Caco-2 (cell line): ENCODE results near the gene ANO3. TPM values are rescaled to one million over a fixed set of nuclear protein-coding genes. Genes with fewer than 3 reads are reported as not detected.

Experiments
- BruUV-seq: library from RNA; stranded (reverse); fragments of 400-500 nt; replicated peaks from 2 replicates; lab custom pipeline; 2021; lab: Mats Ljungman, UMichigan
- CTCF ChIA-PET: fragments of 300-600 bp; sonication (Branson Sonifier 250); formaldehyde crosslinking; loops from one replicate; lab custom pipeline; 2022; ENCODE audit warnings: antibody characterized with exemption; lab: Charles Lee
- POLR2A ChIA-PET: fragments of 300-600 bp; sonication (Branson Sonifier 250); formaldehyde crosslinking; loops from one replicate; lab custom pipeline; 2022; ENCODE audit warnings: antibody characterized with exemption; lab: Charles Lee
- DNase-seq, 2 experiments: peaks; one replicate each; pipeline versions ENCODE4 v3.0.0 to v3.0.0-alpha.2; 2020 to 2022
- H3K27me3 ChIP-seq: replicated peaks from 2 replicates; pipeline ENCODE4 v1.6.0; 2011; ENCODE audit warnings: low read length; ENCODE audit not compliant: control insufficient read depth, insufficient read depth
- H3K36me3 ChIP-seq: 2 replicates; pipeline ENCODE4 v1.5.1; 2011; ENCODE audit warnings: low read length; ENCODE audit not compliant: control insufficient read depth, insufficient read depth
- H3K4me1 ChIP-seq: fragments of 250-450 bp; sonication (Bioruptor Pico); 2 replicates; pipeline ENCODE4 v1.5.1; 2020; ENCODE audit warnings: mild to moderate bottlenecking
- H3K4me3 ChIP-seq: 2 replicates; pipeline ENCODE4 v1.5.1; 2011; ENCODE audit warnings: low read depth, mild to moderate bottlenecking, control low read depth, low read length
- H3K9me3 ChIP-seq: fragments of 250-450 bp; sonication (Bioruptor Pico); 2 replicates; pipeline ENCODE4 v1.5.1; 2020; ENCODE audit warnings: mild to moderate bottlenecking, moderate library complexity
- H3K27ac Mint-ChIP-seq: one replicate; pipeline ENCODE4 v1.8.0; 2022; ENCODE audit warnings: mixed read lengths; ENCODE audit not compliant: unreplicated experiment
- H3K27me3 Mint-ChIP-seq: one replicate; pipeline ENCODE4 v1.8.0; 2022; ENCODE audit warnings: mixed read lengths; ENCODE audit not compliant: insufficient read depth, unreplicated experiment
- H3K36me3 Mint-ChIP-seq: one replicate; pipeline ENCODE4 v1.8.0; 2022; ENCODE audit warnings: mild to moderate bottlenecking, mixed read lengths; ENCODE audit not compliant: insufficient read depth, unreplicated experiment
- H3K4me1 Mint-ChIP-seq: one replicate; pipeline ENCODE4 v1.8.0; 2022; ENCODE audit warnings: low read depth, mixed read lengths; ENCODE audit not compliant: unreplicated experiment
- H3K4me3 Mint-ChIP-seq: one replicate; pipeline ENCODE4 v1.8.0; 2022; ENCODE audit warnings: mild to moderate bottlenecking, moderate library complexity, mixed read lengths; ENCODE audit not compliant: unreplicated experiment
- H3K9me3 Mint-ChIP-seq: one replicate; pipeline ENCODE4 v1.8.0; 2022; ENCODE audit warnings: mixed read lengths; ENCODE audit not compliant: unreplicated experiment
- CTCF ChIP-seq, 2 experiments: fragments of 200-600 bp in 1 of 2; IDR thresholded peaks; 1 replicate in 1 of 2; 2 replicates in 1 of 2; pipeline versions ENCODE4 v1.5.1 to v1.8.0; 2011 to 2022; ENCODE audit warnings: antibody characterized with exemption in 1 of 2, control low read depth in 1 of 2, inconsistent platforms in 1 of 2, low read depth in 1 of 2, low read length in 1 of 2, mild to moderate bottlenecking in 1 of 2, moderate library complexity in 1 of 2; ENCODE audit not compliant: insufficient read depth in 1 of 2, severe bottlenecking in 1 of 2, unreplicated experiment in 1 of 2
- intact Hi-C: fragments of 100-400 bp; cut with micrococcal nuclease; formaldehyde crosslinking; loops from one replicate; pipeline ENCODE4 v1.10.0; 2022; ENCODE audit not compliant: unreplicated experiment
- total RNA-seq: library from RNA; stranded (reverse); gene quantifications from 2 replicates; pipeline ENCODE4 v1.2.3, GENCODE V29; 2022

ANO3 gene
- total RNA-seq, 1 experiment from 2014 or later, result not detected

GRCh38 chr11:26527685-26528084, 195.8 kb downstream of the ANO3 start:
- Mint-ChIP-seq H3K4me3 (no peak overlapping the region), H3K27ac (no peak overlapping the region), H3K4me1 (no peaks in the 10 kb centered on the region), H3K27me3 (no peaks in the 10 kb centered on the region), H3K9me3 (no peaks in the 10 kb centered on the region), H3K36me3 (no peaks in the 10 kb centered on the region)
- POLR2A ChIA-PET, result no interaction called here
- Histone ChIP-seq H3K9me3 (no peaks in the 10 kb centered on the region), H3K36me3 (no peaks in the 10 kb centered on the region), H3K4me3 (no peak overlapping the region), H3K4me1 (no peaks in the 10 kb centered on the region), H3K27me3 (no peaks in the 10 kb centered on the region)
- intact Hi-C loops, result no loop called here
- DNase-seq, result no peak
- no peak for TF ChIP-seq CTCF (IDR thresholded peaks at IDR 0.05; ENCODE audit: insufficient read depth in 1 of 2, low read depth in 1 of 2, low read length in 1 of 2, severe bottlenecking in 1 of 2, unreplicated experiment in 1 of 2)
- no TSS peak for BruUV-seq
- CTCF ChIA-PET, result no interaction called here

GRCh38 chr11:26537341-26537740, 205.4 kb downstream of the ANO3 start:
- Histone ChIP-seq H3K4me3 (no peak overlapping the region), H3K36me3 (no peaks in the 10 kb centered on the region), H3K27me3 (no peaks in the 10 kb centered on the region), H3K9me3 (no peaks in the 10 kb centered on the region), H3K4me1 (no peaks in the 10 kb centered on the region)
- intact Hi-C loops, result no loop called here
- Mint-ChIP-seq H3K36me3 (no peaks in the 10 kb centered on the region), H3K27ac (no peak overlapping the region), H3K4me1 (no peaks in the 10 kb centered on the region), H3K9me3 (no peaks in the 10 kb centered on the region), H3K4me3 (no peak overlapping the region), H3K27me3 (no peaks in the 10 kb centered on the region)
- no peak for DNase-seq
- CTCF ChIA-PET, result no interaction called here
- TF ChIP-seq CTCF (IDR thresholded peaks at IDR 0.05; ENCODE audit: insufficient read depth in 1 of 2, low read depth in 1 of 2, low read length in 1 of 2, severe bottlenecking in 1 of 2, unreplicated experiment in 1 of 2), result no peak
- no TSS peak for BruUV-seq
- POLR2A ChIA-PET, result no interaction called here

GRCh38 chr11:26539517-26539916, 207.6 kb downstream of the ANO3 start:
- H3K4me1 Mint-ChIP-seq, result no peaks in the 10 kb centered on the region
- Histone ChIP-seq H3K9me3 (no peaks in the 10 kb centered on the region), H3K4me3 (no peak overlapping the region), H3K36me3 (no peaks in the 10 kb centered on the region), H3K27me3 (no peaks in the 10 kb centered on the region), H3K4me1 (no peaks in the 10 kb centered on the region)
- intact Hi-C loops, result no loop called here
- DNase-seq, result no peak
- no peak overlapping the region for H3K4me3 Mint-ChIP-seq
- H3K27ac Mint-ChIP-seq, result no peak overlapping the region
- H3K27me3 Mint-ChIP-seq, result no peaks in the 10 kb centered on the region
- no peaks in the 10 kb centered on the region for H3K36me3 Mint-ChIP-seq
- ChIA-PET CTCF (no interaction called here), POLR2A (no interaction called here)
- H3K9me3 Mint-ChIP-seq, result no peaks in the 10 kb centered on the region
- no peak for TF ChIP-seq CTCF (IDR thresholded peaks at IDR 0.05; ENCODE audit: insufficient read depth in 1 of 2, low read depth in 1 of 2, low read length in 1 of 2, severe bottlenecking in 1 of 2, unreplicated experiment in 1 of 2)
- BruUV-seq, result no TSS peak
